Measurements from ENCODE around the gene MEN1. TPM values are rescaled to one million over a fixed set of nuclear protein-coding genes. Genes with fewer than 3 reads are reported as not detected.

The MEN1 gene
- total RNA-seq, 4 donors from 2014 or later, result 26.9 to 46.6 (median 36.1) TPM

DNA sequence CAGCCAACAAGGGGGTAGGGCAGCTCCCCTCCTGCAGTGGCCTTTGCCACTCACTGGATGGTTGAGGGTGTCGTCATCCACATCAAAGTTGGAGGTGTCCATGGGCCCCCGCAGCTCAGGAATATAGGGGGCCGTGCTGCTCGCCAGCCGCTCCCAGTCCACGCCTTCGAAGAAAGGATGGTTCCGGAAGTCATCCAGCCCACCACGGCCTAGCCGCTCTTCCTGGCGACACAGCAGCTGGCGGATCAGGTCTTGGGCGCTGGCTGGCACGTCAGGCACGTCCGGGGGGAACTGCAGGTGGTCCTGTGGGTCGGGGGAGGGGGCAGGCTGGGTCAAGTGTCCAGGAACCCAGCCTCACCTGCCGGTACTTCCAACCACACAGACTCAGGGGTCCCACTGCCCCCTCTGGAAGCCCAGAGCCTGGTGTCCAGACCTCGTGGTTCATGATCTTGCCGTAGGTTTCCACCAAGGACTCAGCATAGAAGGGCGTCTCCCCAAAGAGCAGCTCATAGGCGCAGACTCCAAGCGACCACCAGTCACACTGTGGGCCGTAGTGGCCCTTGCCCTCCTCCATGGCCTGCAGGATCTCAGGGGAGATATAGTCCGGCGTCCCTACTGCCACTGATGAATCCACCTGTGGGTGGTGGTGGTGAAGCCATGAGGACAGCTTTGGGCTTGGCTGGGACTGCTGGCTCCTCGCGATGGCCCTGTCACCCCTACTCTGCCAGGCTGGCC is 28.4 kb upstream of the MEN1 start:
- H3K36me3 ChIP-seq, result peaks cover 41% of the 10 kb centered on the region
- H3K9me3 ChIP-seq, result no peaks in the 10 kb centered on the region
- DNase-seq (ENCODE audit: low spot score in 2 of 2), result no peak
- no peaks in the 10 kb centered on the region for H3K27me3 ChIP-seq
- H3K4me1 ChIP-seq, result peaks cover 35% of the 10 kb centered on the region
- TF ChIP-seq EP300 (IDR thresholded peaks at IDR 0.05) (no peak), POLR2AphosphoS5 (IDR thresholded peaks at IDR 0.05) (no peak), POLR2A (IDR thresholded peaks at IDR 0.05) (no peak)
- TF ChIP-seq, protein P1, sequence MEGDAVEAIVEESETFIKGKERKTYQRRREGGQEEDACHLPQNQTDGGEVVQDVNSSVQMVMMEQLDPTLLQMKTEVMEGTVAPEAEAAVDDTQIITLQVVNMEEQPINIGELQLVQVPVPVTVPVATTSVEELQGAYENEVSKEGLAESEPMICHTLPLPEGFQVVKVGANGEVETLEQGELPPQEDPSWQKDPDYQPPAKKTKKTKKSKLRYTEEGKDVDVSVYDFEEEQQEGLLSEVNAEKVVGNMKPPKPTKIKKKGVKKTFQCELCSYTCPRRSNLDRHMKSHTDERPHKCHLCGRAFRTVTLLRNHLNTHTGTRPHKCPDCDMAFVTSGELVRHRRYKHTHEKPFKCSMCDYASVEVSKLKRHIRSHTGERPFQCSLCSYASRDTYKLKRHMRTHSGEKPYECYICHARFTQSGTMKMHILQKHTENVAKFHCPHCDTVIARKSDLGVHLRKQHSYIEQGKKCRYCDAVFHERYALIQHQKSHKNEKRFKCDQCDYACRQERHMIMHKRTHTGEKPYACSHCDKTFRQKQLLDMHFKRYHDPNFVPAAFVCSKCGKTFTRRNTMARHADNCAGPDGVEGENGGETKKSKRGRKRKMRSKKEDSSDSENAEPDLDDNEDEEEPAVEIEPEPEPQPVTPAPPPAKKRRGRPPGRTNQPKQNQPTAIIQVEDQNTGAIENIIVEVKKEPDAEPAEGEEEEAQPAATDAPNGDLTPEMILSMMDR (IDR thresholded peaks at IDR 0.05), result no peak
- no peak overlapping the region for H3K27ac ChIP-seq
- 94% methylated on average over 18 of the region's 28 CpGs for WGBS
- H3K4me3 ChIP-seq, result no peak overlapping the region

DNA sequence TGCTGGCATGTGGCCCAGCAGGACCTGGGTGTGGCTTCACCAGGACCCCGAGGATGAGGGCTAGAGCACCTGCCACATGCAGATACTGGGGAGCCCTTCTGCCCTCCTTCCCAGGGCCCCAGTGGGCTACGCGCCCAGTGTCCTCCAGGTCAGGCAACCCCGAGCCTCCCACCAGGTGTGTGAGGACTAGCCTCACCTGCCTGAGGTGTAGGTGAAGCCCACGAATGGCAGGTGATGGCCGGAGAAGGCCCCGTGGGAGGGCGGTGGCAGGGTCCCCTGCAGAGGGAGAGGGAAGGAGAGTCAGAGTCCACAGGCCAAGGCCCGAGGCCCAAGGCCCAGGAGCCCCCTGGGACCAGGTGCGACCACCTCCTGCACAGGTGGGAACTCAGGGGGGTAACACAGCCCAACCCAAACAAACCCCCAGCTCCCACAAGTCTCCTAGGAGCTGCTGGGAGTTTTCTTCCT is 27.6 kb upstream of the MEN1 start:
- Histone ChIP-seq H3K27me3 (no peaks in the 10 kb centered on the region), H3K36me3 (peaks cover 50% of the 10 kb centered on the region), H3K9me3 (no peaks in the 10 kb centered on the region), H3K4me1 (peaks cover 35% of the 10 kb centered on the region), H3K4me3 (no peak overlapping the region), H3K27ac (no peak overlapping the region)
- TF ChIP-seq POLR2AphosphoS5 (IDR thresholded peaks at IDR 0.05) (no peak), POLR2A (IDR thresholded peaks at IDR 0.05) (no peak), EP300 (IDR thresholded peaks at IDR 0.05) (no peak)
- TF ChIP-seq, protein P1 (IDR thresholded peaks at IDR 0.05), result no peak
- peak in 1 of 2 donors; percentile 63 for DNase-seq (ENCODE audit: low spot score in 2 of 2)
- 100% methylated on average over 3 of the region's 10 CpGs for WGBS

DNA sequence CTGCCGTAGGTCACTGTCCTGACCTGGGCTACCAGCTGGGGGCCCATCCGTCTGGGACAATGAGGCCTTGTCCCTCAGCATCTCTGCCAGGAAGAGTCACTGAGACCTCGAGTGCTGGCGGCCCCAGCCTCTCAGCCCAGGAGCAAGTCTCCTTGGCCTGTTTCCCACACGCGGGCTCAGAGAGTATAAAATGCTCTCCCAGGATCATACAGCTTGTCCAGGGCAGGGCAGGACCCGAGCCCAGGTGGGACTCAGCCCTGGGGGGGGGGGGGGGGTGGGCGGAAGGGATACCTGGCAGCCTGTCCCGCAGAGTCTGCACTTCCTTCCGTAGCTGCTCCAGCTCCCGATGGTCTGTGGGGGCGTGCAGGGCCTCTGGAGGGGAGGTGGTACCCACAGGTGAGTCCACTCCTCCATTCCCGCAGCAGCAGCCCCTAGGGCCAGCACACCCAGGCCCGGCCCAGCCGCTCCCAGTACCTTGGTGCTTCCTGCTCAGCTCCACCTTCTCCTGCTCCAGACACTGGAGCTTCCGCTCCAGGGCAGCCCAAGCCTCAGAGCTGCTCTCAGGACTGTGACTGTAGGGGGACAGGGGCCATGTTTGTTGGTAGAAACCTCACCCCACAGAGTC is 26.2 kb upstream of the MEN1 start:
- H3K36me3 ChIP-seq, result peaks cover 63% of the 10 kb centered on the region
- TF ChIP-seq EP300 (IDR thresholded peaks at IDR 0.05), result no peak
- TF ChIP-seq, protein P1 (IDR thresholded peaks at IDR 0.05), result no peak
- WGBS, result 80% methylated on average over 1 of the region's 16 CpGs
- H3K4me3 ChIP-seq, result no peak overlapping the region
- no peaks in the 10 kb centered on the region for H3K9me3 ChIP-seq
- H3K27me3 ChIP-seq, result no peaks in the 10 kb centered on the region
- no peak for DNase-seq (ENCODE audit: low spot score in 2 of 2)
- peaks cover 25% of the 10 kb centered on the region for H3K4me1 ChIP-seq
- no peak overlapping the region for H3K27ac ChIP-seq

DNA sequence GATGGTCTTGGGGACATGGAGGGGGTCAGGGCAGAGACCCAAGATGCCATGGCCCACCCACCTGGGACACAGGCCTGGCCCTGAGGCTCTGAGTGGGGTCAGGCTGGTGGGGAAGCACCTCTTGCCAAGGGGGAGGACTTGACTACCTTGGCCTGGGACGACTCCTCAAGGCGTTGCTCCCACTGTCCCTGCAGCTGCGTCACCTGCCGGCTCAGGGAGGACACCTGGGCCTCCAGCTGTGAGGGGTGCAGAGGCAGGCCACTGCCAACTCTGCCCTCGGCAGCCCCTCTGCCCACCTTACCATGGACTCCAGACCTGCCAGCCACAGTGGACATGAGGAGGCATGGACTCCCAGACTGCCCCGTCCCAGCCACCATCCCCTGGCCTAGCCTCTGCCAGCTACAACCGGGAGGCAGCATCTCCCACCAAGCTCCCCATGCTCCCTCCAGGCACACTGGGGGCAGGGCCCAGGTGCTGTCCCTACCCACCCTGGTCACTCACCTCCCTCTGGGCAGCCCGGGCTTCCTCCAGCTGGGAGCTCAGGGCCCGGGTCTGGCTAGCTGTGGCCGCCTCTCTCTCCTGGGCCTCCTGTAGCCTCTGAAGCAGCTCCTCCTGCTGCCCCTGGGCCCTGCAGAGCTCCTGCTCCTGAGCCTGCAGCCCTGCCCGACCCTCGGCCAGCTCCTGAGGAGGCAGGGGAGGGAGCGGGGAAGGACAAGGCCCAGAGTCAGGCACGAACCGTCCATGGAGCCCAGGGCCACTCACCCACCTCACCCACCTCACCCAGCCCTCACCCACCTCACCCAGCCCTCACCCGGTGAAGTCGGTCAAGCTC is 25.5 kb upstream of the MEN1 start:
- Histone ChIP-seq H3K9me3 (no peaks in the 10 kb centered on the region), H3K4me1 (peaks cover 25% of the 10 kb centered on the region), H3K27ac (peak overlapping the region; percentile 72), H3K36me3 (peaks cover 71% of the 10 kb centered on the region), H3K4me3 (no peak overlapping the region), H3K27me3 (no peaks in the 10 kb centered on the region)
- WGBS, result 80% methylated on average over 5 of the region's 17 CpGs
- peak in 1 of 2 donors; percentile 61 for DNase-seq (ENCODE audit: low spot score in 2 of 2)
- TF ChIP-seq POLR2AphosphoS5 (IDR thresholded peaks at IDR 0.05) (no peak), POLR2A (IDR thresholded peaks at IDR 0.05) (no peak), EP300 (IDR thresholded peaks at IDR 0.05) (no peak)
- TF ChIP-seq, protein P1 (IDR thresholded peaks at IDR 0.05), result no peak
